Rectal smooth muscle tissue (tissue), 1 donor: ENCODE results near the gene PRKCH.
A peak's percentile ranks its signal among the peaks of the same experiment; 100 is the strongest.

ENCODE experiments used
- H3K27ac ChIP-seq: one replicate; pipeline ENCODE4 v1.7.0; 2013; ENCODE audit warnings: low read depth, low read length, inconsistent platforms
- H3K27me3 ChIP-seq: one replicate; pipeline ENCODE4 v1.7.0; 2013; ENCODE audit warnings: low read length; ENCODE audit not compliant: control insufficient read depth, insufficient read depth
- H3K36me3 ChIP-seq: one replicate; pipeline ENCODE4 v1.7.0; 2013; ENCODE audit warnings: low read length; ENCODE audit not compliant: control insufficient read depth, insufficient read depth
- H3K4me1 ChIP-seq: one replicate; pipeline ENCODE4 v1.7.0; 2013; ENCODE audit warnings: low read length; ENCODE audit not compliant: control insufficient read depth, insufficient read depth
- H3K4me3 ChIP-seq: one replicate; pipeline ENCODE4 v1.7.0; 2013; ENCODE audit warnings: low read length
- H3K9ac ChIP-seq: one replicate; pipeline ENCODE4 v1.7.0; 2013; ENCODE audit warnings: low read length

Gene PRKCH

GRCh38 chr14:61571917-61572316 lies 250.5 kb downstream of the PRKCH start:
- no peak overlapping the region for H3K4me3 ChIP-seq
- no peak overlapping the region for H3K27ac ChIP-seq
- no peak overlapping the region for H3K9ac ChIP-seq
- no peaks in the 10 kb centered on the region for H3K36me3 ChIP-seq
- no peaks in the 10 kb centered on the region for H3K4me1 ChIP-seq
- no peaks in the 10 kb centered on the region for H3K27me3 ChIP-seq

GRCh38 chr14:61573321-61573720 lies 251.9 kb downstream of the PRKCH start:
- Histone ChIP-seq H3K4me1 (peaks cover 8% of the 10 kb centered on the region), H3K4me3 (no peak overlapping the region), H3K36me3 (no peaks in the 10 kb centered on the region), H3K27me3 (no peaks in the 10 kb centered on the region), H3K27ac (no peak overlapping the region), H3K9ac (no peak overlapping the region)

GRCh38 chr14:61573748-61574513 lies 252.6 kb downstream of the PRKCH start:
- H3K4me1 ChIP-seq = peaks cover 8% of the 10 kb centered on the region
- H3K36me3 ChIP-seq = no peaks in the 10 kb centered on the region
- H3K4me3 ChIP-seq = no peak overlapping the region
- H3K27me3 ChIP-seq = no peaks in the 10 kb centered on the region
- H3K27ac ChIP-seq = peak overlapping the region; percentile 4
- H3K9ac ChIP-seq = no peak overlapping the region

GRCh38 chr14:61574514-61574807 lies 253.1 kb downstream of the PRKCH start:
- H3K27me3 ChIP-seq = no peaks in the 10 kb centered on the region
- H3K9ac ChIP-seq = no peak overlapping the region
- H3K4me1 ChIP-seq = peaks cover 8% of the 10 kb centered on the region
- H3K36me3 ChIP-seq = no peaks in the 10 kb centered on the region
- no peak overlapping the region for H3K27ac ChIP-seq
- H3K4me3 ChIP-seq = no peak overlapping the region

GRCh38 chr14:61575126-61575525 lies 253.7 kb downstream of the PRKCH start:
- H3K27ac ChIP-seq = no peak overlapping the region
- no peaks in the 10 kb centered on the region for H3K36me3 ChIP-seq

GRCh38 chr14:61575551-61576150 lies 254.3 kb downstream of the PRKCH start:
- Histone ChIP-seq H3K9ac (no peak overlapping the region), H3K27ac (no peak overlapping the region), H3K36me3 (no peaks in the 10 kb centered on the region), H3K27me3 (no peaks in the 10 kb centered on the region), H3K4me3 (no peak overlapping the region), H3K4me1 (peaks cover 8% of the 10 kb centered on the region)

More at GRCh38 chr14:61575126-61575525, 253.7 kb downstream of the PRKCH start:
- H3K27me3 ChIP-seq = no peaks in the 10 kb centered on the region
- no peak overlapping the region for H3K4me3 ChIP-seq
- no peak overlapping the region for H3K9ac ChIP-seq
- peaks cover 8% of the 10 kb centered on the region for H3K4me1 ChIP-seq

- Histone ChIP-seq H3K27ac (no peak overlapping the region), H3K27me3 (no peaks in the 10 kb centered on the region), H3K4me1 (peaks cover 8% of the 10 kb centered on the region), H3K9ac (no peak overlapping the region), H3K4me3 (no peak overlapping the region), H3K36me3 (no peaks in the 10 kb centered on the region)
These were observed 256.1 kb downstream of the PRKCH start for GRCh38 chr14:61577506-61577931.

GRCh38 chr14:61578745-61579144 lies 257.4 kb downstream of the PRKCH start:
- no peaks in the 10 kb centered on the region for H3K36me3 ChIP-seq
- H3K4me3 ChIP-seq = no peak overlapping the region
- no peak overlapping the region for H3K9ac ChIP-seq
- no peak overlapping the region for H3K27ac ChIP-seq
- H3K4me1 ChIP-seq = peaks cover 8% of the 10 kb centered on the region
- no peaks in the 10 kb centered on the region for H3K27me3 ChIP-seq

- H3K36me3 ChIP-seq = no peaks in the 10 kb centered on the region
- H3K4me3 ChIP-seq = no peak overlapping the region
- H3K27ac ChIP-seq = no peak overlapping the region
- H3K27me3 ChIP-seq = no peaks in the 10 kb centered on the region
- H3K4me1 ChIP-seq = peaks cover 16% of the 10 kb centered on the region
- no peak overlapping the region for H3K9ac ChIP-seq
These were observed 260.0 kb downstream of the PRKCH start for GRCh38 chr14:61581340-61581739.

GRCh38 chr14:61581955-61582615 lies 260.7 kb downstream of the PRKCH start:
- H3K27ac ChIP-seq = no peak overlapping the region
- H3K9ac ChIP-seq = no peak overlapping the region
- no peaks in the 10 kb centered on the region for H3K36me3 ChIP-seq
- no peak overlapping the region for H3K4me3 ChIP-seq
- H3K27me3 ChIP-seq = no peaks in the 10 kb centered on the region
- H3K4me1 ChIP-seq = peaks cover 15% of the 10 kb centered on the region

GRCh38 chr14:61582815-61583214 lies 261.4 kb downstream of the PRKCH start:
- Histone ChIP-seq H3K27ac (no peak overlapping the region), H3K27me3 (no peaks in the 10 kb centered on the region), H3K36me3 (no peaks in the 10 kb centered on the region), H3K9ac (no peak overlapping the region), H3K4me1 (peaks cover 8% of the 10 kb centered on the region), H3K4me3 (no peak overlapping the region)

- no peaks in the 10 kb centered on the region for H3K36me3 ChIP-seq
- peaks cover 14% of the 10 kb centered on the region for H3K4me1 ChIP-seq
- H3K27ac ChIP-seq = no peak overlapping the region
- no peak overlapping the region for H3K9ac ChIP-seq
- no peak overlapping the region for H3K4me3 ChIP-seq
- H3K27me3 ChIP-seq = no peaks in the 10 kb centered on the region
These were observed 263.0 kb downstream of the PRKCH start for GRCh38 chr14:61584331-61584741.
